Inflammatory macrophage (primary cell): ENCODE measurements around the gene PUS1.

Source experiments
- DNase-seq, 2 donors: peaks; one replicate each; pipeline ENCODE4 v3.0.0-alpha.2; 2020 to 2022

PUS1 gene

GRCh38 chr12:131963381-131963780, 34.3 kb downstream of the PUS1 start:
- no peak for DNase-seq

GRCh38 chr12:131965073-131965472, 36.0 kb downstream of the PUS1 start:
- no peak for DNase-seq

GRCh38 chr12:131971226-131971625, 42.1 kb downstream of the PUS1 start:
- DNase-seq = peak; percentile 44 to 48

GRCh38 chr12:131975228-131975627, 46.2 kb downstream of the PUS1 start:
- no peak for DNase-seq

- no peak for DNase-seq
Observed at GRCh38 chr12:131979606-131980005, 50.5 kb downstream of the PUS1 start.

GRCh38 chr12:131980263-131980662, 51.2 kb downstream of the PUS1 start:
- no peak for DNase-seq

- DNase-seq = no peak
Observed at GRCh38 chr12:131981388-131981787, 52.3 kb downstream of the PUS1 start.

GRCh38 chr12:131982041-131982440, 53.0 kb downstream of the PUS1 start:
- no peak for DNase-seq

GRCh38 chr12:131983026-131983425, 54.0 kb downstream of the PUS1 start:
- no peak for DNase-seq

- DNase-seq = no peak
Observed at GRCh38 chr12:131983554-131983953, 54.5 kb downstream of the PUS1 start.

- DNase-seq = peak; percentile 44 to 78
Observed at GRCh38 chr12:131984334-131984733, 55.3 kb downstream of the PUS1 start.

GRCh38 chr12:131985510-131985875, 56.4 kb downstream of the PUS1 start:
- peak; percentile 92 to 94 for DNase-seq

GRCh38 chr12:131986361-131986760, 57.3 kb downstream of the PUS1 start:
- no peak for DNase-seq

- no peak for DNase-seq
Observed at GRCh38 chr12:131986910-131987309, 57.8 kb downstream of the PUS1 start.

- no peak for DNase-seq
Observed at GRCh38 chr12:131987552-131987951, 58.5 kb downstream of the PUS1 start.

GRCh38 chr12:131988054-131988796, 59.1 kb downstream of the PUS1 start:
- DNase-seq = no peak

GRCh38 chr12:131989021-131989420, 59.9 kb downstream of the PUS1 start:
- no peak for DNase-seq

- DNase-seq = no peak
Observed at GRCh38 chr12:131990066-131990979, 61.2 kb downstream of the PUS1 start.

GRCh38 chr12:131990980-131991305, 61.9 kb downstream of the PUS1 start:
- DNase-seq = no peak

GRCh38 chr12:131991816-131992430, 62.8 kb downstream of the PUS1 start:
- no peak for DNase-seq

- DNase-seq = no peak
Observed at GRCh38 chr12:131994589-131994988, 65.5 kb downstream of the PUS1 start.
